GM12865 (cell line): ENCODE results near the gene ANK2.
"Not testable (repeated sequence)": the region's sequence is repeated elsewhere in the genome, so short reads cannot be mapped to it uniquely, and the experiment has no call there.

Experiments
- DNase-seq: peaks from one replicate; pipeline ENCODE4 v3.0.0; 2010; ENCODE audit warnings: low read depth
- H3K4me3 ChIP-seq: 2 replicates; pipeline ENCODE4 v1.5.1; 2011; ENCODE audit warnings: mild to moderate bottlenecking, low read depth, low read length, control low read depth
- CTCF ChIP-seq: IDR thresholded peaks from 2 replicates; pipeline ENCODE4 v1.5.1; 2011; ENCODE audit warnings: low read length, control low read depth, low read depth, inconsistent platforms; ENCODE audit not compliant: insufficient read depth; ENCODE audit errors: missing control alignments

ANK2 gene

GRCh38 chr4:113179091-113179490 is 129.6 kb downstream of the ANK2 start:
- TF ChIP-seq CTCF: no peak
- no peak for DNase-seq
- H3K4me3 ChIP-seq: no peak overlapping the region

- no peak for DNase-seq
- no peak overlapping the region for H3K4me3 ChIP-seq
- no peak for TF ChIP-seq CTCF
Measured at GRCh38 chr4:113179996-113180395, 130.5 kb downstream of the ANK2 start.

GRCh38 chr4:113181289-113182007 is 132.0 kb downstream of the ANK2 start:
- H3K4me3 ChIP-seq: no peak overlapping the region
- TF ChIP-seq CTCF: no peak
- DNase-seq: no peak

- DNase-seq: no peak
- no peak overlapping the region for H3K4me3 ChIP-seq
- no peak for TF ChIP-seq CTCF
Measured at GRCh38 chr4:113183032-113183605, 133.7 kb downstream of the ANK2 start.

GRCh38 chr4:113186220-113186619 is 136.8 kb downstream of the ANK2 start:
- not testable (repeated sequence) for DNase-seq, H3K4me3 ChIP-seq

- no peak overlapping the region for H3K4me3 ChIP-seq
- no peak for DNase-seq
- no peak for TF ChIP-seq CTCF
Measured at GRCh38 chr4:113186913-113187312, 137.5 kb downstream of the ANK2 start.

- no peak for TF ChIP-seq CTCF
- H3K4me3 ChIP-seq: no peak overlapping the region
- DNase-seq: no peak
Measured at GRCh38 chr4:113187358-113187757, 137.9 kb downstream of the ANK2 start.
